SU-DHL-6 (cell line): Measurements from ENCODE around the gene SLC22A4.

Experiments used
- H2AFZ ChIP-seq: fragments of 200-600 bp; sonication (generic); 2 replicates; pipeline ENCODE4 v1.6.1; 2014; ENCODE audit warnings: low read depth, mild to moderate bottlenecking, moderate library complexity, mixed read lengths, antibody characterized with exemption, low read length; ENCODE audit not compliant: severe bottlenecking
- H3F3A ChIP-seq: fragments of 200-600 bp; shearing (Covaris generic); 2 replicates; pipeline ENCODE4 v1.6.0; 2016; ENCODE audit warnings: antibody characterized with exemption, mild to moderate bottlenecking; ENCODE audit not compliant: insufficient read depth
- H3K27ac ChIP-seq: fragments of 200-600 bp; sonication (generic); 2 replicates; pipeline ENCODE4 v1.5.1; 2016; ENCODE audit warnings: low read depth, mild to moderate bottlenecking, low read length, moderate library complexity, mixed read lengths
- H3K27me3 ChIP-seq: fragments of 200-600 bp; sonication (generic), shearing (Covaris generic); 2 replicates; pipeline ENCODE4 v1.6.0; 2014; ENCODE audit warnings: mild to moderate bottlenecking, low read length
- H3K36me3 ChIP-seq: fragments of 200-600 bp; sonication (generic); 2 replicates; pipeline ENCODE4 v1.6.1; 2014; ENCODE audit warnings: mild to moderate bottlenecking, low read length, mixed read lengths
- H3K4me2 ChIP-seq: fragments of 300-600, 200-600 bp; shearing (Covaris generic), sonication (generic); 2 replicates; pipeline ENCODE4 v1.6.0; 2014; ENCODE audit warnings: low read length, low read depth, mild to moderate bottlenecking; ENCODE audit not compliant: poor library complexity, severe bottlenecking
- H3K4me3 ChIP-seq: fragments of 200-600 bp; sonication (generic); 2 replicates; pipeline ENCODE4 v1.5.1; 2014; ENCODE audit warnings: antibody characterized with exemption, low read length, mild to moderate bottlenecking, mixed read lengths; ENCODE audit not compliant: insufficient read depth, poor library complexity, severe bottlenecking
- H3K79me2 ChIP-seq: fragments of 200-600 bp; sonication (generic); 2 replicates; pipeline ENCODE4 v1.6.1; 2014; ENCODE audit warnings: mild to moderate bottlenecking, low read length, moderate library complexity; ENCODE audit not compliant: insufficient read depth
- H3K9ac ChIP-seq: fragments of 200-600 bp; sonication (generic); 2 replicates; pipeline ENCODE4 v1.7.0; 2014; ENCODE audit warnings: mild to moderate bottlenecking, low read length
- H3K9me2 ChIP-seq: fragments of 200-600 bp; sonication (generic); replicated peaks from 2 replicates; pipeline ENCODE4 v1.6.1; 2014; ENCODE audit warnings: low read length; ENCODE audit not compliant: insufficient read depth
- H3K9me3 ChIP-seq: fragments of 200-600 bp; sonication (generic); 2 replicates; pipeline ENCODE4 v1.6.1; 2014; ENCODE audit warnings: low read length, mixed read lengths; ENCODE audit not compliant: insufficient read depth
- H4K20me1 ChIP-seq: fragments of 200-600 bp; sonication (generic); 2 replicates; pipeline ENCODE4 v1.6.1; 2014; ENCODE audit warnings: low read depth, mild to moderate bottlenecking, antibody characterized with exemption, low read length, moderate library complexity, mixed read lengths
- EZH2phosphoT487 ChIP-seq: fragments of 200-600 bp; sonication (generic), shearing (Covaris generic); conservative IDR thresholded peaks from 2 replicates; pipeline ENCODE4 v1.6.1; 2018; ENCODE audit warnings: mild to moderate bottlenecking, antibody characterized with exemption, low read length, moderate library complexity, mixed read lengths
- TF ChIP-seq, protein P1 (sequence below): fragments of 200-600 bp; sonication (generic); IDR thresholded peaks from one replicate; pipeline ENCODE4 v1.5.1; 2017; ENCODE audit warnings: antibody characterized with exemption, mild to moderate bottlenecking, low read length, moderate library complexity; ENCODE audit not compliant: insufficient read depth, poor library complexity, severe bottlenecking

SLC22A4 gene

GRCh38 chr5:132371603-132371994 lies 77.4 kb downstream of the SLC22A4 start:
- no peaks in the 10 kb centered on the region for H3K9me3 ChIP-seq
- no peak overlapping the region for H3K4me3 ChIP-seq
- H3K79me2 ChIP-seq, result no peaks in the 10 kb centered on the region
- no peak overlapping the region for H3K4me2 ChIP-seq
- H4K20me1 ChIP-seq, result no peaks in the 10 kb centered on the region
- no peak overlapping the region for H3K9ac ChIP-seq
- no peak overlapping the region for H2AFZ ChIP-seq
- no peaks in the 10 kb centered on the region for H3K36me3 ChIP-seq
- TF ChIP-seq, protein P1, sequence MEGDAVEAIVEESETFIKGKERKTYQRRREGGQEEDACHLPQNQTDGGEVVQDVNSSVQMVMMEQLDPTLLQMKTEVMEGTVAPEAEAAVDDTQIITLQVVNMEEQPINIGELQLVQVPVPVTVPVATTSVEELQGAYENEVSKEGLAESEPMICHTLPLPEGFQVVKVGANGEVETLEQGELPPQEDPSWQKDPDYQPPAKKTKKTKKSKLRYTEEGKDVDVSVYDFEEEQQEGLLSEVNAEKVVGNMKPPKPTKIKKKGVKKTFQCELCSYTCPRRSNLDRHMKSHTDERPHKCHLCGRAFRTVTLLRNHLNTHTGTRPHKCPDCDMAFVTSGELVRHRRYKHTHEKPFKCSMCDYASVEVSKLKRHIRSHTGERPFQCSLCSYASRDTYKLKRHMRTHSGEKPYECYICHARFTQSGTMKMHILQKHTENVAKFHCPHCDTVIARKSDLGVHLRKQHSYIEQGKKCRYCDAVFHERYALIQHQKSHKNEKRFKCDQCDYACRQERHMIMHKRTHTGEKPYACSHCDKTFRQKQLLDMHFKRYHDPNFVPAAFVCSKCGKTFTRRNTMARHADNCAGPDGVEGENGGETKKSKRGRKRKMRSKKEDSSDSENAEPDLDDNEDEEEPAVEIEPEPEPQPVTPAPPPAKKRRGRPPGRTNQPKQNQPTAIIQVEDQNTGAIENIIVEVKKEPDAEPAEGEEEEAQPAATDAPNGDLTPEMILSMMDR, result no peak
- TF ChIP-seq EZH2phosphoT487, result no peak
- no peaks in the 10 kb centered on the region for H3K27me3 ChIP-seq
- H3K27ac ChIP-seq, result no peak overlapping the region
- H3F3A ChIP-seq, result no peaks in the 10 kb centered on the region
- H3K9me2 ChIP-seq, result no peaks in the 10 kb centered on the region

GRCh38 chr5:132372127-132372526 lies 77.9 kb downstream of the SLC22A4 start:
- H3K9ac ChIP-seq, result no peak overlapping the region
- no peaks in the 10 kb centered on the region for H3K36me3 ChIP-seq
- no peak overlapping the region for H3K27ac ChIP-seq
- H4K20me1 ChIP-seq, result no peaks in the 10 kb centered on the region
- no peaks in the 10 kb centered on the region for H3K9me3 ChIP-seq
- no peaks in the 10 kb centered on the region for H3F3A ChIP-seq
- TF ChIP-seq, protein P1, result no peak
- TF ChIP-seq EZH2phosphoT487, result no peak
- H3K27me3 ChIP-seq, result no peaks in the 10 kb centered on the region
- H2AFZ ChIP-seq, result no peak overlapping the region
- no peaks in the 10 kb centered on the region for H3K79me2 ChIP-seq
- H3K4me2 ChIP-seq, result no peak overlapping the region
- no peaks in the 10 kb centered on the region for H3K9me2 ChIP-seq
- H3K4me3 ChIP-seq, result no peak overlapping the region

DNA sequence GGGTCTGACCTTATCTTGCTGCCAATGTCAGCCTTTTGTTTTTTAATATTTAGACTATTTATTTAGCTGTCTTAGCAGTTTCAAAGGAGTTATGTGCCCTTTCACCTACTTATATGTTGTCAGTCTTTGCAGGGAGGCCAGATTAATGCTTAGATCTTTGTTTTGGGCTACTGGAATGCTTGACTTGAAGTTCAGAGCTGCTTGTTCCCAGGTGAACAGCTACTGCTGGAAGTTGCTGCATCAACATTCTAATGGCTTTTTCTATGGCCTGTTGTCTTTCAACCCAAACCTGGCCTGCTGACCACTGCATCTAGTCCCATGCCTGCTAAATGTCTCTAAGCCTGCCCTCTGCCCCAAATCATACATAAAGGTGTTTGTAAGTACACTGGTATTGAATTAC lies 78.3 kb downstream of the SLC22A4 start:
- Histone ChIP-seq H2AFZ (no peak overlapping the region), H3F3A (no peaks in the 10 kb centered on the region), H3K27me3 (no peaks in the 10 kb centered on the region), H3K79me2 (no peaks in the 10 kb centered on the region), H3K27ac (no peak overlapping the region), H3K36me3 (no peaks in the 10 kb centered on the region), H4K20me1 (no peaks in the 10 kb centered on the region), H3K9me3 (no peaks in the 10 kb centered on the region), H3K4me2 (no peak overlapping the region), H3K9ac (no peak overlapping the region), H3K9me2 (no peaks in the 10 kb centered on the region), H3K4me3 (no peak overlapping the region)
- TF ChIP-seq, protein P1, result no peak
- TF ChIP-seq EZH2phosphoT487, result no peak
